Stimulated activated CD8-positive, alpha-beta memory T cell treated with anti-CD3 and anti-CD28 coated beads, Interleukin-12 subunit alpha, Interleukin-12 subunit beta, amount 100 ng/mL, for 4 hours (primary cell): ENCODE results near the gene CYTL1.
"Not testable (repeated sequence)": the region's sequence is repeated elsewhere in the genome, so short reads cannot be mapped to it uniquely, and the experiment has no call there.

Source experiments
- DNase-seq: peaks from one replicate; pipeline ENCODE4 v3.0.0-alpha.2; 2020; ENCODE audit warnings: low read depth

CYTL1 gene, protein sequence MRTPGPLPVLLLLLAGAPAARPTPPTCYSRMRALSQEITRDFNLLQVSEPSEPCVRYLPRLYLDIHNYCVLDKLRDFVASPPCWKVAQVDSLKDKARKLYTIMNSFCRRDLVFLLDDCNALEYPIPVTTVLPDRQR

DNA sequence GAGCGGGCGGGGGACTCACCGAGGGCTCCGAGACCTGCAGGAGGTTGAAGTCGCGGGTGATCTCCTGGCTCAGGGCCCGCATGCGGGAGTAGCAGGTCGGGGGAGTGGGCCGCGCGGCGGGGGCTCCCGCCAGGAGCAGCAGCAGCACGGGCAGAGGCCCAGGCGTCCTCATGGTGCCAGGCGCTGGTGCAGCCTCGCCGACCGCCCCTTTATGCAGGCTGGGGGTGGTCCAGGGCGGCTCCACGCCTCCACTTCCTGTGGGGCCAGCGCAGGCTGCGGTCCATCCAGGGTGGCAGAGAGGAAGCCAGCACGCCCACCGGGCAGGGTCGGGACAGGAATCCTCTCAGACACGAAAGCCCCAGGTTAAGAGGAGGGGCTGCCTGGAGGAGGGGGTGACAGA, at the start of gene CYTL1:
Gene CYTL1 (minus strand): TSS at position 185 of the 400 bp plus-strand sequence. CDS start 13 bp downstream, at position 172.
- DNase-seq = no peak

- DNase-seq = no peak
These were observed 48.6 kb upstream of the CYTL1 start for GRCh38 chr4:5067908-5068307.

GRCh38 chr4:5066968-5067367, 47.7 kb upstream of the CYTL1 start:
- not testable (repeated sequence) for DNase-seq

- no peak for DNase-seq
These were observed 46.8 kb upstream of the CYTL1 start for GRCh38 chr4:5066101-5066500.

DNA sequence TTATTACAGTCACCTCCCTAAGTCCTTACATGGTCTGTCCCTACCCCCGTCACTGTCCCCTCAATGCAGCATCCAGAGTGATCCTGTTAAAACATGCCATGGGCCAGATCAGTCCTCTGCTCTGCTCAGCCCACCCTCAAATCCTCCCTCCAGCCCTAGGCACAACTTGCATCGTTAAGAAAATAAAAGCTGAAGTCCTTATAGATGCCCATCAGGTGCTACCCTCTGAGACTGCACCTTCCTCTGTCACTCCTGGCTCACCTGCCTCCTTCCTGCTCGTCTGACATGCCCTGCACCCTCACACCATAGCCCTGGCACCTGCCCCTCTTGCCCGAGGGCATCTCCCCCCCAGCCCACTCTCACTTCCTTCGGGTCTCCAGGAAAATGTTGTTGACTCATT, 36.2 kb upstream of the CYTL1 start:
- no peak for DNase-seq

DNA sequence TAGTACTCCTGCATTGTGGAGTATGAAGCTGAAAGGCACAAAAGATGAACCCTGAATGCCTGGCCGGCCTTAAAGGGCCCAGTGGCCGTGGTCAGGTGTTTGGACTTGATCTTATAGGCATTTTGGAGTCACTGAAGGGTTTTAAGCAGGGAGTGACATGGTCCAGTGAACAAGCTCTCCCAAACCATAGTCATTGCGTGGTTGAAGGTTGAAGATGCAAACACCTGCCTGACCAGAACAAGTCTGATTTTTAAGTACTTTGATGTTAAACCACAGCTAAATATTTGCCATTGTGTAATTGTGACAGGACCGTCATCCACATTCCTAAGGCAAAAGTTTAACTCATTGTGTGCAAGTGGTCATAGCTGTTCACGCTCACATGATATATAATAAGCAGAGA, 35.3 kb upstream of the CYTL1 start:
- no peak for DNase-seq

- no peak for DNase-seq
These were observed 33.6 kb upstream of the CYTL1 start for GRCh38 chr4:5052726-5053425.

- DNase-seq = no peak
These were observed 33.0 kb upstream of the CYTL1 start for GRCh38 chr4:5052204-5052702.

- DNase-seq = no peak
These were observed 32.3 kb upstream of the CYTL1 start, which contains the start of gene STK32B for GRCh38 chr4:5051278-5052203. Gene STK32B (plus strand): TSS chr4:5051480.

GRCh38 chr4:5050520-5051277, 31.4 kb upstream of the CYTL1 start:
- no peak for DNase-seq

DNA sequence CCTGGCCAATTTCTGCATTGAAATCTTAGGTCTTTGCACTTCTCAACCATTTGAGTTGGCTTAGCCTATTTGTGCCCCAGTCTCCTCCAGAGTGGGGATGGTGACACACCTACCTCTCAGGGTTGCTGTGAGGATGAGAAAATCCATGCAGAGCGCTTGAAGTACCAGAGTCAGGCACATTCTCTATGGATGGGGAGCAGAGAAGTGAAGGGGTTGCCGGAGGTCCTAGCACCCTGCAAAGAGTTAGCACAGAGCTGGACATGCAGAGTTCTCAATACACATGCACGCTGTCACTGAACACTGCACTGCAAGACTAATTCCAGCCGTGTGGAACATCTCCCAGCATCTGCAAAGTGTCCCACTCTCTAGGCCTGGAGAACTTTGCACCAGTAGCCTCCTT, 29.5 kb upstream of the CYTL1 start:
- DNase-seq = no peak

DNA sequence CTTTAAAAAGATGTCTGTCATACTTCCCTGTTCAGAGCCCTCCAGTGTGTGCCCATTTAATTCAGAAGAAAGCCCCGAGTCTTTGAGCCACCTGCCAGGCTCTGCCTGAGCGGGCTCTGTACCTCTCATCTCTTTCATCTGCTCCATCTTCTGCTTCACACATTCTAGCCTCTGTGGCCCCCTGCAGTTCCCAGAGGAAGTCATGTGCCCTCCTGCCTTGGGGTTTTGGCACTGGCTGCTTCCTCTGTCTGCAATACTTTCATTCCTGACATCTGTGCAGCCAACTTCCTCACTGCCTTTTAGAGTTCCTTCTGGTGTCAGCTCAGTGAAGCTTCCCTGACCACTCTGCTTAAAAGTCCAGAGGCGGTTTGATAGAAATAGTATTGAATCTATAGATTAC, 25.8 kb upstream of the CYTL1 start:
- DNase-seq = no peak

DNA sequence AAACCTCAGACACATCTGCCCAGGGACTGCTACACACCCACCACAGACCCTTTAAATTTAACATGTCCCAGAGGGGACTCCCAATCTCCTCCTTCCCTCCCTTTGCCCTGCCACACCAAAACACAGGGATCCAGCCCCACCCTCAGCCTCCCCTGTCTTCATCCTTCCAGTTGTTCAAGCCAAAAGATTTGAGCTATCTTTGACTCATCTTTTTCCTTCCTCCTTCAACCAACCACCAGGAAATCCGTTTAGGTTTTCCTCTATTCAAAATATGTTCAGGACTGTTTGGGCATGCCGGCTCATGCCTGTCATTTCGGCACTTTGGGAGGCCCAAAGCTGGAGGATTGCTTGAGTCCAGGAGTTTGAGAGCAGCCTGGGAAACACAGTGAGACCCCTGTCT, 25.1 kb upstream of the CYTL1 start:
- DNase-seq = no peak

- DNase-seq = no peak
These were observed 24.3 kb upstream of the CYTL1 start for GRCh38 chr4:5043579-5043978.

- DNase-seq = no peak
These were observed 22.4 kb upstream of the CYTL1 start for GRCh38 chr4:5041699-5042098.

GRCh38 chr4:5040856-5041620, 21.8 kb upstream of the CYTL1 start:
- no peak for DNase-seq

GRCh38 chr4:5039800-5040199, 20.5 kb upstream of the CYTL1 start:
- DNase-seq = no peak

DNA sequence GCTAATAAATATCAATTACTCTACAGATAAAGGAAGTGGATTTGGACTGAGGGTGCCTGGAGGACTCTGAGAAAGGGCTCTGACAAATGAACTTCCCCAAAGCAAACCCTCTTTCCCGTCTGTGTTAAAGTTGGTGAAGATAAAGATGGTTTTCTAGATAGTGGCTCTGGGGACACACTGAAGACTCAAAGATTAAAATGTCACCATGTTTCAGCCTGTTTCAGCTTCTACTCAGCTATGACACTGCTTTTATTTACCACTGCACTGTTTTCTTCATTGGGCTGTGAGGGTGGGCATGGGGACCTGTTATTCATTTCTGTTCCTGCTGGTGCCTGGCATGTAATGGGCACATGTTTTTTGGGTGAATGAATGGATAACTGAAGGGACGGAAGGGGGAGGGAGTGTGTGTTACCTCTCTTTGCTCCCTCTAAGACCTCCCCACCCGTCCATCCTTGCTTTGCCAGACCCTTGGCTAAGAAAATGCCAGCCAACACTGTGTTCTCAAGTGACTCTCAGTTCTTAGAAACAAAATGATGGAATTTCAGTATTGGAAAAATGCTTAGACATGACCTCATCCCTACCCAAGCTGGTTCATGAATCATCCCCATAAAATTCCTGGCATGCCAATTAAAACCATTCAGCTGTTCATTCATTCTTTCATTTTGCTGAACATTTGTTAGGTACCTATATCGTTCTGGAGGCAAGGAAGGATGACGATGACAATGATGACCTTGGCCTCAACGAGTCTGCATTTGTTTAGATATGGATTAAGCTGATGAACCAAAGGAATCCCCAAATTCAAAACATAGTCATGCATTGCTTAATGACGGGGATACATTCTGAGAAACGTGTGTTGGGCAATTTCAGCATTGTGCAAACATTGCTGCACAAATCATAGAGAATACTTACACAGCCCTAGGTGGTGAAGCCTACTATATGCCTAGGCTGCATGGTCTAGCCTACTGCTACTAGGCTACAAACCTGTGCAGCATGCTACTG, 18.6 kb upstream of the CYTL1 start:
- no peak for DNase-seq

DNA sequence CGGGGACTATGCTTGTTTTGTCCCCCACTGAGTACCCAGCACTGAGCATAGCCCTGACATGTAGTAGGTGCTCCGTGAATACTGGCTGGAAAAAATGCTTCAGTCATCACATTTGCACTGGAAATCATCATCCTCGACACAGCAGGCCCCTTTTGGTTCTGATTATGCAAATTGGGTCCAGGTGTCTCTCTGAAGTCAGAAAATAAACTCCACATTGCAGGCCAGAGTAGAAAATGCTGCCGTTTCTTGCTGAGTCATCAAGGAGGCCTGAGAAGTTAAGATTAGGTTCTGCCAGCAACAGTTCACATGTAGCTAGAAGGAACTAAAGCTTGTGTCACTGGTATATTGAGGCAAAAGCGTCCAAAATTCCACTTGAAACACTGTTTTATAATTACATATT, 17.0 kb upstream of the CYTL1 start:
- no peak for DNase-seq

DNA sequence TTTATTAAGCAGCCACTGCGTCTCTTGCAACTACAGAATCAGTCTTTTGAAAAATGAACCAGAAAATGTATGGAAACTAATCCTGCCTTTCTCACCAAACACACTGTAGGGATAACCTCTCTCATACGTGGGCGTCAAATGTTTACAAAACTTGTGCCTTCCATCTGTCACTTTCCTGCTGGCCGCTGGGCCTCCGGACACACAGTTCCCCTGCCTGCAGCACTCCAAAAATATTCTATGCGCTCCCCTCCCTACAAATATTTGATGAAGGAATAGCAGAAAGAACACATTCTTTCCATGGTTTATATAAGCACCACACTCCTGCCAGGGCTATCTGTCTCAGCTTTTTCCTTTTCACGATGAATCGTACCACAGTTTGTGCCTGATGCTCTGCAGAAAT, 14.9 kb upstream of the CYTL1 start:
- no peak for DNase-seq
